Left ventricle myocardium superior (tissue), 1 donor: Measurements from ENCODE around the gene P2RY6. TPM values are rescaled to one million over a fixed set of nuclear protein-coding genes. Genes with fewer than 3 reads are reported as not detected.

Experiments
- ATAC-seq: fragments of 200-7000 bp; cut with Tn5 transposase; one replicate; pipeline ENCODE4 v1.9.1; 2020; ENCODE audit warnings: mild to moderate bottlenecking, moderate library complexity
- DNase-seq: peaks from one replicate; pipeline ENCODE4 v3.0.0-alpha.2; 2020
- intact Hi-C: fragments of 100-400 bp; cut with micrococcal nuclease; formaldehyde crosslinking; loops from one replicate; pipeline ENCODE4 v1.11.0; 2022
- total RNA-seq: library from RNA; stranded (reverse); fragmentation: NEBNext Ultra II Directional; extraction: Animal tissue kit (Norgen Biotek cat#: 25700); gene quantifications from one replicate; pipeline ENCODE4 v1.2.1, GENCODE V29; 2021
- donor health status: DM: no; HTN: yes; CAD: no; lungs with severe emphysema.

The P2RY6 gene
- total RNA-seq, 1 donor from 2014 or later = 1.5 TPM

- no peak for DNase-seq
- intact Hi-C loops = no loop called here
- ATAC-seq = no peak
Observed at GRCh38 chr11:73290536-73290935, 18.4 kb downstream of the P2RY6 start.

GRCh38 chr11:73291196-73291595 is 19.1 kb downstream of the P2RY6 start:
- ATAC-seq = no peak
- no peak for DNase-seq
- intact Hi-C loops = no loop called here

- ATAC-seq = no peak
- intact Hi-C loops = no loop called here
- DNase-seq = no peak
Observed at GRCh38 chr11:73291781-73292524, 19.8 kb downstream of the P2RY6 start.

GRCh38 chr11:73292525-73292894 is 20.4 kb downstream of the P2RY6 start:
- intact Hi-C loops = no loop called here
- ATAC-seq (no peak), DNase-seq (no peak)

- no peak for DNase-seq
- intact Hi-C loops = no loop called here
- no peak for ATAC-seq
Observed at GRCh38 chr11:73293356-73293936, 21.3 kb downstream of the P2RY6 start.

- no peak for ATAC-seq
- intact Hi-C loops = no loop called here
- DNase-seq = no peak
Observed at GRCh38 chr11:73294604-73295003, 22.5 kb downstream of the P2RY6 start.

GRCh38 chr11:73295241-73295995 is 23.3 kb downstream of the P2RY6 start:
- intact Hi-C loops = no loop called here
- DNase-seq (peak; percentile 68), ATAC-seq (peak; percentile 49)

GRCh38 chr11:73295996-73296318 is 23.8 kb downstream of the P2RY6 start:
- ATAC-seq (no peak), DNase-seq (no peak)
- intact Hi-C loops = no loop called here

GRCh38 chr11:73296501-73297230 is 24.5 kb downstream of the P2RY6 start:
- ATAC-seq (no peak), DNase-seq (no peak)
- intact Hi-C loops = no loop called here

- intact Hi-C loops = no loop called here
- no peak for DNase-seq
Observed at GRCh38 chr11:73297231-73297590, 25.1 kb downstream of the P2RY6 start.

GRCh38 chr11:73297702-73298101 is 25.6 kb downstream of the P2RY6 start:
- ATAC-seq (no peak), DNase-seq (no peak)
- intact Hi-C loops = no loop called here

More at GRCh38 chr11:73297231-73297590, 25.1 kb downstream of the P2RY6 start:
- ATAC-seq = no peak

- intact Hi-C loops = no loop called here
- ATAC-seq = no peak
- DNase-seq = no peak
Observed at GRCh38 chr11:73298233-73298632, 26.1 kb downstream of the P2RY6 start.

GRCh38 chr11:73299751-73300150 is 27.6 kb downstream of the P2RY6 start:
- intact Hi-C loops = loop anchor here (5.0 kb wide), 1 partner anchor 38 kb away; no protein-coding TSS in a partner anchor
- no peak for DNase-seq
- ATAC-seq = no peak

GRCh38 chr11:73306069-73306841 is 34.1 kb downstream of the P2RY6 start:
- DNase-seq = no peak
- intact Hi-C loops = no loop called here
- ATAC-seq = no peak

GRCh38 chr11:73306977-73307322 is 34.8 kb downstream of the P2RY6 start:
- intact Hi-C loops = no loop called here
- no peak for DNase-seq

GRCh38 chr11:73307323-73308002 is 35.3 kb downstream of the P2RY6 start:
- intact Hi-C loops = no loop called here
- ATAC-seq = peak; percentile 68
- peak; percentile 99 for DNase-seq

More at GRCh38 chr11:73306977-73307322, 34.8 kb downstream of the P2RY6 start:
- ATAC-seq = no peak

- intact Hi-C loops = no loop called here
- ATAC-seq (peak; percentile 56), DNase-seq (peak; percentile 86)
Observed at GRCh38 chr11:73308003-73308960, 36.1 kb downstream of the P2RY6 start, which contains the start of gene ARHGEF17. Gene ARHGEF17, plus strand, starts transcription at chr11:73308276. Its CDS starts 363 bp downstream, at chr11:73308639.
